K562 (cell line): ENCODE measurements around the gene CD274. TPM values are rescaled to one million over a fixed set of nuclear protein-coding genes. Genes with fewer than 3 reads are reported as not detected.

Experiments used
- ATAC-seq: fragments of 200-7000 bp; cut with Tn5 transposase; 3 replicates; pipeline ENCODE4 v1.9.1; 2020; ENCODE audit warnings: moderate library complexity
- BruUV-seq: library from RNA; stranded (reverse); fragments of 400-500 nt; replicated peaks from 2 replicates; lab custom pipeline; 2021; lab: Mats Ljungman, UMichigan
- CTCF ChIA-PET: fragments of 300-600 bp; formaldehyde crosslinking; extraction: SDS; loops from one replicate; lab custom pipeline; 2021; ENCODE audit warnings: low intra/inter-chr PET ratio; lab: Yijun Ruan, JAX
- POLR2A ChIA-PET: fragments of 300-600, 350-650 bp; sonication (Branson Sonifier 250); formaldehyde crosslinking; extraction: SDS; loops from one replicate; lab custom pipeline; 2021; ENCODE audit warnings: antibody characterized with exemption, inconsistent platforms; lab: Yijun Ruan, JAX
- DNase-seq, 4 experiments: peaks; one replicate each; pipeline versions ENCODE4 v3.0.0 to v3.0.0-alpha.2; 2011 to 2018; ENCODE audit warnings: low spot score in 3 of 4, mixed read lengths in 3 of 4; ENCODE audit errors: extremely low read depth in 1 of 4
- FAIRE-seq: peaks from 2 replicates; lab custom pipeline; 2011; peaks lifted over from hg19 to GRCh38; lab: Jason Lieb, UNC
- H2AFZ ChIP-seq: 2 replicates; pipeline ENCODE4 v1.6.0; 2011; ENCODE audit warnings: low read depth, low read length, control low read depth, inconsistent platforms
- H3K27ac ChIP-seq: fragments of 200-600 bp; 3 replicates; pipeline ENCODE4 v1.8.0; 2011; ENCODE audit warnings: low read depth, mild to moderate bottlenecking, control low read depth, inconsistent platforms, low read length, moderate library complexity, mixed read lengths; ENCODE audit errors: extremely low read depth
- H3K27me3 ChIP-seq, 2 experiments: fragments of 300-600 bp in 1 of 2; 2 replicates in 1 of 2; 3 replicates in 1 of 2; pipeline versions ENCODE4 v1.6.0 to v1.8.0; 2011; ENCODE audit warnings: inconsistent platforms in 2 of 2, low read length in 2 of 2, mild to moderate bottlenecking in 1 of 2, mixed read lengths in 1 of 2, moderate library complexity in 1 of 2; ENCODE audit not compliant: control insufficient read depth in 2 of 2, insufficient read depth in 2 of 2
- H3K36me3 ChIP-seq: fragments of 300-600 bp; 3 replicates; pipeline ENCODE4 v1.8.0; 2011; ENCODE audit warnings: mild to moderate bottlenecking, low read length, inconsistent platforms; ENCODE audit not compliant: control insufficient read depth, insufficient read depth
- H3K4me1 ChIP-seq, 2 experiments: fragments of 200-600 bp in 1 of 2; replicated peaks in 1 of 2; 2 replicates in 1 of 2; 3 replicates in 1 of 2; pipeline versions ENCODE4 v1.5.1 to v1.8.0; 2011; ENCODE audit warnings: inconsistent platforms in 2 of 2, low read length in 2 of 2, mild to moderate bottlenecking in 1 of 2, mixed read lengths in 1 of 2, moderate library complexity in 1 of 2; ENCODE audit not compliant: control insufficient read depth in 2 of 2, insufficient read depth in 2 of 2
- H3K4me2 ChIP-seq: 2 replicates; pipeline ENCODE4 v1.6.1; 2011; ENCODE audit warnings: low read length, control low read depth, inconsistent platforms, mixed read lengths; ENCODE audit not compliant: insufficient read depth
- H3K4me3 ChIP-seq: fragments of 200-600 bp; sonication (generic), shearing (Covaris generic); 2 replicates; pipeline ENCODE4 v1.5.1; 2016; ENCODE audit warnings: control low read depth, inconsistent platforms
- H3K79me2 ChIP-seq: fragments of 200-600 bp; 3 replicates; pipeline ENCODE4 v1.8.0; 2011; ENCODE audit warnings: low read length, inconsistent platforms; ENCODE audit not compliant: control insufficient read depth, insufficient read depth
- H3K9ac ChIP-seq, 2 experiments: 2 replicates each; pipeline versions ENCODE4 v1.6.0 to v1.6.1; 2011; ENCODE audit warnings: low read depth in 2 of 2, low read length in 2 of 2, control low read depth in 1 of 2, inconsistent platforms in 1 of 2, mild to moderate bottlenecking in 1 of 2, mixed read lengths in 1 of 2; ENCODE audit not compliant: insufficient read depth in 1 of 2
- H3K9me1 ChIP-seq: one replicate; pipeline ENCODE4 v1.6.0; 2011; ENCODE audit warnings: inconsistent platforms, mild to moderate bottlenecking, low read length, moderate library complexity; ENCODE audit not compliant: control insufficient read depth, insufficient read depth
- H3K9me3 ChIP-seq: replicated peaks from 2 replicates; pipeline ENCODE4 v1.5.1; 2011; ENCODE audit warnings: low read depth, low read length, inconsistent platforms; ENCODE audit not compliant: control insufficient read depth, insufficient read depth
- H4K20me1 ChIP-seq: replicated peaks from 2 replicates; pipeline ENCODE4 v1.6.1; 2011; ENCODE audit warnings: low read length, inconsistent platforms, mixed read lengths; ENCODE audit not compliant: control insufficient read depth, insufficient read depth
- CBX5 ChIP-seq: IDR thresholded peaks from 2 replicates; pipeline ENCODE4 v1.6.1; 2014; ENCODE audit warnings: low read depth, borderline replicate concordance
- ETV1 ChIP-seq: fragments of 450-650 bp; conservative IDR thresholded peaks from 2 replicates; pipeline ENCODE4 v1.6.1; 2016; ENCODE audit warnings: missing genetic modification characterization, control low read depth, low read depth, missing compliant biosample characterization
- ETV5 ChIP-seq: sonication (generic); formaldehyde crosslinking; IDR thresholded peaks from 2 replicates; pipeline ENCODE4 v1.4.0; 2020; ENCODE audit warnings: low read depth, mild to moderate bottlenecking, missing genetic modification reagents
- NFE2L1 ChIP-seq: fragments of 450-650 bp; IDR thresholded peaks from 2 replicates; pipeline ENCODE4 v1.6.1; 2016; ENCODE audit warnings: missing genetic modification characterization, low read depth, mild to moderate bottlenecking, missing compliant biosample characterization, moderate library complexity, borderline replicate concordance
- PHF20 ChIP-seq: fragments of 450-650 bp; IDR thresholded peaks from 2 replicates; pipeline ENCODE4 v1.6.1; 2018; ENCODE audit not compliant: partially characterized antibody
- SMC3 ChIP-seq: conservative IDR thresholded peaks from 2 replicates; pipeline ENCODE4 v1.6.1; 2011; ENCODE audit warnings: low read depth, low read length, improper control_type of control experiment; ENCODE audit not compliant: insufficient read depth
- ZC3H4 ChIP-seq: sonication (generic); formaldehyde crosslinking; IDR thresholded peaks from 2 replicates; pipeline ENCODE4 v1.9.0; 2021; ENCODE audit warnings: missing genetic modification reagents, borderline replicate concordance
- WGBS: fragments of 100-300 bp; shearing (Covaris generic); methylation state at CpG from one replicate; pipeline ENCODE4 v1.1.6; 2016; ENCODE audit warnings: low coverage, mixed read lengths; ENCODE audit not compliant: insufficient coverage; ENCODE audit errors: missing lambda C conversion rate; 5-methylcytosine and 5-hydroxymethylcytosine counted together
- in situ Hi-C: fragments of 300-500 bp; cut with MboI; formaldehyde crosslinking; loops from 4 replicates; pipeline ENCODE4 v1.15.0; 2018; ENCODE audit warnings: inconsistent platforms, mixed read lengths
- intact Hi-C: fragments of 100-400 bp; cut with micrococcal nuclease; formaldehyde crosslinking; loops from 2 replicates; pipeline ENCODE4 v1.14.2; 2022
- polyA plus RNA-seq, 8 experiments: library from polyadenylated mRNA; depleted of rRNA in 4 of 8; stranded (reverse) in 5 of 8; unstranded in 3 of 8; fragments of >200 nt; fragmentation: Nextera tagmentation in 2 of 8; fragmentation: Illumina TruSeq in 1 of 8; extraction: Ambion mirVana in 2 of 8; extraction: Trizol in 1 of 8; gene quantifications; 2 replicates each; pipeline versions ENCODE4 v1.2.1 to v1.2.3, GENCODE V29; 2011 to 2014; ENCODE audit warnings: inconsistent platforms in 1 of 8, missing spikeins in 1 of 8
- total RNA-seq, 7 experiments: library from RNA; depleted of rRNA in 6 of 7; stranded (reverse); fragments of >200 nt in 6 of 7; fragmentation: Illumina TruSeq in 2 of 7; extraction: Trizol in 2 of 7; gene quantifications; 2 replicates each; pipeline versions ENCODE4 v1.2.1 to v1.2.3, GENCODE V29; 2011 to 2021; ENCODE audit warnings: low replicate concordance in 1 of 7
- TF ChIP-seq, protein P1 (sequence below): fragments of 450-650 bp; formaldehyde crosslinking; IDR thresholded peaks from 2 replicates; pipeline ENCODE4 v1.4.0; 2020; ENCODE audit warnings: mild to moderate bottlenecking, mixed read lengths
- TF ChIP-seq, protein P2 (sequence below): fragments of 450-650 bp; formaldehyde crosslinking; IDR thresholded peaks from 2 replicates; pipeline ENCODE4 v1.4.0; 2022; ENCODE audit warnings: missing genetic modification characterization
- TF ChIP-seq, protein P3 (sequence below): sonication (generic); formaldehyde crosslinking; IDR thresholded peaks from 2 replicates; pipeline ENCODE4 v1.8.1; 2023; ENCODE audit warnings: mild to moderate bottlenecking, missing genetic modification reagents, moderate library complexity

The CD274 gene
- total and polyA plus RNA-seq, 9 of the 15 experiments (the other 6 are each of a cell fraction or from before 2014, with no cell fraction given), result 0.07 to 0.51 (median 0.30) TPM; not detected in 1

DNA sequence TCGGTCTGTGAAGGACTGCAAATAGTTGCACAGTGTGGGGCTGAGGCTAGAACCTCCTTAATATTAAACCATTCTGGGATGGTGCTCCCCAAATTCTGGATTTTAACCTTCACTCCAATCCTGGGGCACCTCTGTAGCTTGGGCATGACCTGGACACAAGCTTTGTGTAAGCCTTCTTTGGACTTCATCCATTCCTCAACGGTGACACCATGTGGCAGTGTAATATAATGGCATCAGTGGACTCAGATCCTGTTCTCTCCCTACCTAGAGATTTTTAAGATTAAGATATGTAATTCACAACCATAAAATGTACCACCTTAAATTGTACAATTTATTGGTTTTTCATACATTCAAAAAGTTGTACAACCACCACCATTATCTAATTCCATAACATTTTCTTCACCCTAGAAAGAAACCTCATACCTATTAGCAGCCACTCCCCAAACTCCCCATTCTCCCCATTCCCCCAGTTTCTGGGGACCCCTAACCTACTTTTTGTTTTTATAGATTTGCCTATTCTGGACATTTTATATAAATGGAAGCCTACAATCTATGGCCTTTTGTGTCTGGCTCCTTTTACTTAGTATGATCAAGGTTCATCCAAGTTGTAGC, 7.8 kb upstream of the CD274 start:
- ATAC-seq (peak; percentile 63; the same call in 2 of the 3 replicates), FAIRE-seq (peak; percentile 88), DNase-seq (peak; percentile 17 to 50 (median 22))
- no TSS peak for BruUV-seq
- no peak overlapping the region for H3K4me2 ChIP-seq
- intact Hi-C loops, result loop anchor here (5.0 kb wide), 1 partner anchor 255 kb away; the partner anchor contains the start of gene INSL6
- no peaks in the 10 kb centered on the region for H3K79me2 ChIP-seq
- no peak overlapping the region for H3K27ac ChIP-seq
- H2AFZ ChIP-seq, result no peak overlapping the region
- no peaks in the 10 kb centered on the region for H3K9me1 ChIP-seq
- H3K36me3 ChIP-seq, result no peaks in the 10 kb centered on the region
- H4K20me1 ChIP-seq, result no peaks in the 10 kb centered on the region
- no peak overlapping the region for H3K9ac ChIP-seq
- WGBS, result 25% methylated on average over 2 of the region's 2 CpGs
- peaks cover 0 to 4% of the 10 kb centered on the region in 2 experiments; a peak in 1 of 5 replicates for H3K4me1 ChIP-seq
- no peak overlapping the region for H3K4me3 ChIP-seq
- POLR2A ChIA-PET, result interaction anchor here (0.5 kb wide), 1 partner anchor 47 kb away, joined by 3 read pairs; no protein-coding TSS in a partner anchor
- in situ Hi-C loops, result loop anchor here (5.0 to 25.0 kb wide), 3 partner anchors 150 to 830 kb away; partner anchors contain the start of gene AK3
- CTCF ChIA-PET, result interaction anchor here (1.0 to 1.6 kb wide), 2 partner anchors 158 to 256 kb away, joined by 3 to 6 read pairs; no protein-coding TSS in a partner anchor
- no peaks in the 10 kb centered on the region for H3K27me3 ChIP-seq
- no peaks in the 10 kb centered on the region for H3K9me3 ChIP-seq
- TF ChIP-seq ZC3H4 (CRISPR knock-in tag), result no peak
- TF ChIP-seq ETV5 (CRISPR knock-in tag), result no peak
- TF ChIP-seq, protein P1, sequence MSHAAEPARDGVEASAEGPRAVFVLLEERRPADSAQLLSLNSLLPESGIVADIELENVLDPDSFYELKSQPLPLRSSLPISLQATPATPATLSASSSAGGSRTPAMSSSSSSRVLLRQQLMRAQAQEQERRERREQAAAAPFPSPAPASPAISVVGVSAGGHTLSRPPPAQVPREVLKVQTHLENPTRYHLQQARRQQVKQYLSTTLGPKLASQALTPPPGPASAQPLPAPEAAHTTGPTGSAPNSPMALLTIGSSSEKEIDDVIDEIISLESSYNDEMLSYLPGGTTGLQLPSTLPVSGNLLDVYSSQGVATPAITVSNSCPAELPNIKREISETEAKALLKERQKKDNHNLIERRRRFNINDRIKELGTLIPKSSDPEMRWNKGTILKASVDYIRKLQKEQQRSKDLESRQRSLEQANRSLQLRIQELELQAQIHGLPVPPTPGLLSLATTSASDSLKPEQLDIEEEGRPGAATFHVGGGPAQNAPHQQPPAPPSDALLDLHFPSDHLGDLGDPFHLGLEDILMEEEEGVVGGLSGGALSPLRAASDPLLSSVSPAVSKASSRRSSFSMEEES (CRISPR knock-in tag), result no peak
- TF ChIP-seq PHF20, result no peak
- TF ChIP-seq NFE2L1 (tag), result no peak
- TF ChIP-seq CBX5, result no peak
- 0 out of 2 replicates have a peak, but pooled peaks have one; percentile 25 for TF ChIP-seq SMC3
- TF ChIP-seq, protein P2, sequence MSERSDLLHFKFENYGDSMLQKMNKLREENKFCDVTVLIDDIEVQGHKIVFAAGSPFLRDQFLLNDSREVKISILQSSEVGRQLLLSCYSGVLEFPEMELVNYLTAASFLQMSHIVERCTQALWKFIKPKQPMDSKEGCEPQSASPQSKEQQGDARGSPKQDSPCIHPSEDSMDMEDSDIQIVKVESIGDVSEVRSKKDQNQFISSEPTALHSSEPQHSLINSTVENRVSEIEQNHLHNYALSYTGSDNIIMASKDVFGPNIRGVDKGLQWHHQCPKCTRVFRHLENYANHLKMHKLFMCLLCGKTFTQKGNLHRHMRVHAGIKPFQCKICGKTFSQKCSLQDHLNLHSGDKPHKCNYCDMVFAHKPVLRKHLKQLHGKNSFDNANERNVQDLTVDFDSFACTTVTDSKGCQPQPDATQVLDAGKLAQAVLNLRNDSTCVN (CRISPR knock-in tag), result no peak
- TF ChIP-seq, protein P3, sequence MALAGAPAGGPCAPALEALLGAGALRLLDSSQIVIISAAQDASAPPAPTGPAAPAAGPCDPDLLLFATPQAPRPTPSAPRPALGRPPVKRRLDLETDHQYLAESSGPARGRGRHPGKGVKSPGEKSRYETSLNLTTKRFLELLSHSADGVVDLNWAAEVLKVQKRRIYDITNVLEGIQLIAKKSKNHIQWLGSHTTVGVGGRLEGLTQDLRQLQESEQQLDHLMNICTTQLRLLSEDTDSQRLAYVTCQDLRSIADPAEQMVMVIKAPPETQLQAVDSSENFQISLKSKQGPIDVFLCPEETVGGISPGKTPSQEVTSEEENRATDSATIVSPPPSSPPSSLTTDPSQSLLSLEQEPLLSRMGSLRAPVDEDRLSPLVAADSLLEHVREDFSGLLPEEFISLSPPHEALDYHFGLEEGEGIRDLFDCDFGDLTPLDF (CRISPR knock-in tag), result no peak
- no peak for TF ChIP-seq ETV1 (tag)
